ENCODE results near the gene NFAT5. TPM values are rescaled to one million over a fixed set of nuclear protein-coding genes. Genes with fewer than 3 reads are reported as not detected.
A peak's percentile ranks its signal among the peaks of the same experiment; 100 is the strongest.

NFAT5 gene
- total RNA-seq, 1 experiment from 2014 or later = 57.9 TPM

- Mint-ChIP-seq H3K36me3 (ENCODE audit: insufficient read depth, unreplicated experiment) (peaks cover 8% of the 10 kb centered on the region), H3K9me3 (ENCODE audit: low read depth, unreplicated experiment) (no peaks in the 10 kb centered on the region), H3K4me1 (ENCODE audit: low read depth, unreplicated experiment) (peaks cover 25% of the 10 kb centered on the region), H3K4me3 (ENCODE audit: low read depth, unreplicated experiment) (no peak overlapping the region), H3K27me3 (ENCODE audit: unreplicated experiment) (no peaks in the 10 kb centered on the region), H3K27ac (ENCODE audit: unreplicated experiment) (no peak overlapping the region)
- intact Hi-C loops (cut with micrococcal nuclease; ENCODE audit: unreplicated experiment) = no loop called here
- CTCF ChIA-PET = no interaction called here
- BruUV-seq (replicated peaks) = no TSS peak
- no peak for DNase-seq
- TF ChIP-seq, protein P1, sequence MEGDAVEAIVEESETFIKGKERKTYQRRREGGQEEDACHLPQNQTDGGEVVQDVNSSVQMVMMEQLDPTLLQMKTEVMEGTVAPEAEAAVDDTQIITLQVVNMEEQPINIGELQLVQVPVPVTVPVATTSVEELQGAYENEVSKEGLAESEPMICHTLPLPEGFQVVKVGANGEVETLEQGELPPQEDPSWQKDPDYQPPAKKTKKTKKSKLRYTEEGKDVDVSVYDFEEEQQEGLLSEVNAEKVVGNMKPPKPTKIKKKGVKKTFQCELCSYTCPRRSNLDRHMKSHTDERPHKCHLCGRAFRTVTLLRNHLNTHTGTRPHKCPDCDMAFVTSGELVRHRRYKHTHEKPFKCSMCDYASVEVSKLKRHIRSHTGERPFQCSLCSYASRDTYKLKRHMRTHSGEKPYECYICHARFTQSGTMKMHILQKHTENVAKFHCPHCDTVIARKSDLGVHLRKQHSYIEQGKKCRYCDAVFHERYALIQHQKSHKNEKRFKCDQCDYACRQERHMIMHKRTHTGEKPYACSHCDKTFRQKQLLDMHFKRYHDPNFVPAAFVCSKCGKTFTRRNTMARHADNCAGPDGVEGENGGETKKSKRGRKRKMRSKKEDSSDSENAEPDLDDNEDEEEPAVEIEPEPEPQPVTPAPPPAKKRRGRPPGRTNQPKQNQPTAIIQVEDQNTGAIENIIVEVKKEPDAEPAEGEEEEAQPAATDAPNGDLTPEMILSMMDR (IDR thresholded peaks at IDR 0.05; ENCODE audit: unreplicated experiment) = no peak
These were observed 41.2 kb downstream of the NFAT5 start for GRCh38 chr16:69606985-69607384.

GRCh38 chr16:69607674-69608073, 41.9 kb downstream of the NFAT5 start:
- intact Hi-C loops (cut with micrococcal nuclease; ENCODE audit: unreplicated experiment) = no loop called here
- no peaks in the 10 kb centered on the region for H3K27me3 Mint-ChIP-seq (ENCODE audit: unreplicated experiment)
- CTCF ChIA-PET = no interaction called here
- peaks cover 27% of the 10 kb centered on the region for H3K4me1 Mint-ChIP-seq (ENCODE audit: low read depth, unreplicated experiment)
- TF ChIP-seq, protein P1 (IDR thresholded peaks at IDR 0.05; ENCODE audit: unreplicated experiment) = no peak
- H3K9me3 Mint-ChIP-seq (ENCODE audit: low read depth, unreplicated experiment) = no peaks in the 10 kb centered on the region
- peaks cover 8% of the 10 kb centered on the region for H3K36me3 Mint-ChIP-seq (ENCODE audit: insufficient read depth, unreplicated experiment)
- no peak overlapping the region for H3K4me3 Mint-ChIP-seq (ENCODE audit: low read depth, unreplicated experiment)
- DNase-seq = no peak
- no TSS peak for BruUV-seq (replicated peaks)
- H3K27ac Mint-ChIP-seq (ENCODE audit: unreplicated experiment) = peak overlapping the region; percentile 67

DNA sequence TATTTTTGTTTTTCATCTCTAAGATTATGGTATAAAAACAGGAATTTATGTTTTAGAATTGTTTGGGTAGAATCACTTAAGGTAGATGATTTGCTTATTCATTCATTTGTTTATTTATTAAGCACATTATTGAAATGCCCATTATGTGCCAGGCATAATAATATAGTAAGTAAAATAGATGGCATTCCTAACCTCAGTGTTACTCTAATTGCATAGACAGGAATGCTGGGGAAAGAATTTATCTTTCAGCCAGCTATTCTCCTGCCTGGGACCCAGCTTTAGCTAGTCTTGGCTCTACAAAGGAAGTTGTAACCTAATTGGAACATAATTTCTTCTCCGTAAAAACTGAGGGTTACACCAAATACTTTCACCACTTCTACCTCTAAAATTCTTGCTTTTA, 44.6 kb downstream of the NFAT5 start:
- CTCF ChIA-PET = no interaction called here
- H3K36me3 Mint-ChIP-seq (ENCODE audit: insufficient read depth, unreplicated experiment) = peaks cover 8% of the 10 kb centered on the region
- no peaks in the 10 kb centered on the region for H3K27me3 Mint-ChIP-seq (ENCODE audit: unreplicated experiment)
- BruUV-seq (replicated peaks) = no TSS peak
- no peaks in the 10 kb centered on the region for H3K9me3 Mint-ChIP-seq (ENCODE audit: low read depth, unreplicated experiment)
- no peak overlapping the region for H3K4me3 Mint-ChIP-seq (ENCODE audit: low read depth, unreplicated experiment)
- H3K27ac Mint-ChIP-seq (ENCODE audit: unreplicated experiment) = no peak overlapping the region
- intact Hi-C loops (cut with micrococcal nuclease; ENCODE audit: unreplicated experiment) = loop anchor here (5.0 kb wide), 2 partner anchors 43 to 213 kb away; partner anchors contain the start of gene NFAT5
- H3K4me1 Mint-ChIP-seq (ENCODE audit: low read depth, unreplicated experiment) = peaks cover 47% of the 10 kb centered on the region
- no peak for DNase-seq
- TF ChIP-seq, protein P1 (IDR thresholded peaks at IDR 0.05; ENCODE audit: unreplicated experiment) = no peak

DNA sequence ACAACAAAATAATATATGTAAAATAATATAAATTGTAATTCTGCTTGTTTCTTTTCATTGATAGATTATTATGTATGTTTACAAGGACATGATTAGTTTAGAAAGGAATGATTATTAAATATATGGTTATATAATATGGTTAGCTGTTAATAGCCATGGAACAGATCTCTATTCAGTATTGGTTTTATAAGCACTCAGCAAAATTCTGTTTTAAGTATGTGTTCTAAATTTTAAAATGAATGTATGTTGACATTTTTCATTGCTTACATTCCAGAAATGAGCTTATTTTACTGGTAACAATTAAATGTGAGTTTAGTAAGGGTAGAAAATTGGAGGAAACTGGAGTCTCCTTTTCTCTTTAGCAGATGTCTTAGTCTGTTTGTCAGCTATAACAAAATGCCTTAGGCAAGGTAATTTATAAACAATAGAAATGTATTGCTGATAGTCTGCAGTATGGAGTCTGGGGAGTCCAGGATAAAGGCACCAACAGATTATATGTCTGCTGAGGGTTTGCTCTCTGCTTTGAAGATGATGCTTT, 45.4 kb downstream of the NFAT5 start:
- no peaks in the 10 kb centered on the region for H3K9me3 Mint-ChIP-seq (ENCODE audit: low read depth, unreplicated experiment)
- TF ChIP-seq, protein P1 (IDR thresholded peaks at IDR 0.05; ENCODE audit: unreplicated experiment) = no peak
- no peaks in the 10 kb centered on the region for H3K27me3 Mint-ChIP-seq (ENCODE audit: unreplicated experiment)
- CTCF ChIA-PET = interaction anchor here (0.6 kb wide), 1 partner anchor 15 kb away, joined by 5 read pairs; no protein-coding TSS in a partner anchor
- H3K4me1 Mint-ChIP-seq (ENCODE audit: low read depth, unreplicated experiment) = peaks cover 55% of the 10 kb centered on the region
- no TSS peak for BruUV-seq (replicated peaks)
- no peak for DNase-seq
- no peak overlapping the region for H3K27ac Mint-ChIP-seq (ENCODE audit: unreplicated experiment)
- peaks cover 13% of the 10 kb centered on the region for H3K36me3 Mint-ChIP-seq (ENCODE audit: insufficient read depth, unreplicated experiment)
- H3K4me3 Mint-ChIP-seq (ENCODE audit: low read depth, unreplicated experiment) = no peak overlapping the region
- intact Hi-C loops (cut with micrococcal nuclease; ENCODE audit: unreplicated experiment) = loop anchor here (5.0 kb wide), 2 partner anchors 44 to 214 kb away; partner anchors contain the start of gene NFAT5

Measured in Calu3 (cell line).